SU-DHL-6 (cell line): ENCODE results near the gene NGF.

Experiments used
- EZH2phosphoT487 ChIP-seq: fragments of 200-600 bp; sonication (generic), shearing (Covaris generic); conservative IDR thresholded peaks from 2 replicates; pipeline ENCODE4 v1.6.1; 2018; ENCODE audit warnings: mild to moderate bottlenecking, antibody characterized with exemption, low read length, moderate library complexity, mixed read lengths
- TF ChIP-seq, protein P1 (sequence below): fragments of 200-600 bp; sonication (generic); IDR thresholded peaks from one replicate; pipeline ENCODE4 v1.5.1; 2017; ENCODE audit warnings: antibody characterized with exemption, mild to moderate bottlenecking, low read length, moderate library complexity; ENCODE audit not compliant: insufficient read depth, poor library complexity, severe bottlenecking

DNA sequence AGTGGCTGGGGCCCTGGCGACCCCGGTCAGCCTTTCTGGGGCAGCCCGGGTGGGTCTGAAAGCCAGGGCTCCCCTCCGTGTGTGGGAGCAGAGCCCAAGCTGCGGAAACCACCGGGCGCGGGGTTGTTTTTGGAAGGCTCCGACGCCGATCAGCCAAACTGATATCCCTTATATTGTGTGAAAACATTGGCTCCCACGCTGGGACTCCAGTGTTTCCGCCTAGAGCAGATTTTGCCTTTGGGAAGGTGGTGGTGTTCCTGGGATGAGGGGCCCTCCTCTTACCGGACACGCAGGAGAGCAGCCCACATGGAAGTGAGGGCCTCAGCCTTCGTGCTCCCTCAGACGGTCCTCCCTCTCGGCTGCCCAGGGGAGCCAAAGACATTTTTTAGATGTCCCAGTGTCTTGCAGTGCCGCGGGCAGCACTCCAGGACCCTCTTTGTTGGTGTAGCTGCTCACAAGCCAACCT, 54.3 kb downstream of the NGF start:
- TF ChIP-seq, protein P1, sequence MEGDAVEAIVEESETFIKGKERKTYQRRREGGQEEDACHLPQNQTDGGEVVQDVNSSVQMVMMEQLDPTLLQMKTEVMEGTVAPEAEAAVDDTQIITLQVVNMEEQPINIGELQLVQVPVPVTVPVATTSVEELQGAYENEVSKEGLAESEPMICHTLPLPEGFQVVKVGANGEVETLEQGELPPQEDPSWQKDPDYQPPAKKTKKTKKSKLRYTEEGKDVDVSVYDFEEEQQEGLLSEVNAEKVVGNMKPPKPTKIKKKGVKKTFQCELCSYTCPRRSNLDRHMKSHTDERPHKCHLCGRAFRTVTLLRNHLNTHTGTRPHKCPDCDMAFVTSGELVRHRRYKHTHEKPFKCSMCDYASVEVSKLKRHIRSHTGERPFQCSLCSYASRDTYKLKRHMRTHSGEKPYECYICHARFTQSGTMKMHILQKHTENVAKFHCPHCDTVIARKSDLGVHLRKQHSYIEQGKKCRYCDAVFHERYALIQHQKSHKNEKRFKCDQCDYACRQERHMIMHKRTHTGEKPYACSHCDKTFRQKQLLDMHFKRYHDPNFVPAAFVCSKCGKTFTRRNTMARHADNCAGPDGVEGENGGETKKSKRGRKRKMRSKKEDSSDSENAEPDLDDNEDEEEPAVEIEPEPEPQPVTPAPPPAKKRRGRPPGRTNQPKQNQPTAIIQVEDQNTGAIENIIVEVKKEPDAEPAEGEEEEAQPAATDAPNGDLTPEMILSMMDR: no peak
- TF ChIP-seq EZH2phosphoT487: no peak
